ENCODE measurements around the gene BAHCC1. TPM values are rescaled to one million over a fixed set of nuclear protein-coding genes. Genes with fewer than 3 reads are reported as not detected.
A peak's percentile ranks its signal among the peaks of the same experiment; 100 is the strongest.

Gene BAHCC1
- total and polyA plus RNA-seq, 9 of the 15 experiments (the other 6 are each of a cell fraction or from before 2014, with no cell fraction given): 0.14 to 26.9 (median 5.0) TPM

DNA sequence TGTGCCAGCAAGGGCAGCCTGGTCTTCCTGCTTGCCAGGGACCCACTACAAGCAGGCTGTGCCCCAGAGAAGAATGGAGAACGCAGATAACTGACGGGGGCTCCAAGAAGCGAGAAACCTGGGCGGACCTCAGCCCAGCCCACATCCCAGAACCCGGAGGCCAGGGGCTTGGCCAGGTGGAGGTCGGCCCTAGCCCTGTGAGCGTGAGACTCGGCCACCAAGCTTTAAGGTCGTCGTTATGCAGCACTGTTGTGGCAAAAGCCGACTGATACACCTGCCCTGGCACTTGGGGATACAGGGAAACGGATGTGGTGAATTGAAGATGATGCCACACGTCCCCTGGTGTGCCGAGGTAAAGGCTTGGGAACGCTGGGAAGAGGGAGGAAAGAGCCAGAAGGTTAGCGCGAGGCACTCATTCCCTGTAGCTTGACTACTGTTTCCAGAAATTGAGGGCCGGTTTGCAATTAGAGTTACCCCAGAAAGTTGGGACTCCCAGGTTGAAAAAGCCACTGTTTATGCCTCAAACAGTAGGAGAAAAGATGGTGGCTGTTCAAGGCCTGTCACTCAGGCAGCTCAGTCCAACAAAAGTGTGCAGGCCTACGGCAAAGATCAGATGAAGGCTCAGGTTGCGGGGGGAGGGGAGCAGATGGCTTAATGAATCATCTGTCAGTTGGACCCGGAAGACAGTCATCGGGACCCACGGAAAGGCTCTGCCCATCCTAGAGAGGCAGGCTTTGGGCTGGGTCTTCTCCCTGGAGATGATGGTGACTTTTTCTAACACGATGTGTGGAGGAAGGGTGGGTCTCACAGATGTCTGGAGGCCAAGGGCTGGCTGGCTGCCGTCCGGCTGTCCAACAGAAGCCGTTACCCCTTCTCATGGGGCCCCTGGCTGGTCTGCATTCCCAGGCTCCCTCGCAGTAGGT is 45.6 kb upstream of the BAHCC1 start (continued):
- no peak for TF ChIP-seq THAP12 (CRISPR knock-in tag; IDR thresholded peaks at IDR 0.05)
- peak; percentile 65 for TF ChIP-seq POLR2G (IDR thresholded peaks at IDR 0.05; ENCODE audit: low read depth, low read length)
- TF ChIP-seq, protein P1, sequence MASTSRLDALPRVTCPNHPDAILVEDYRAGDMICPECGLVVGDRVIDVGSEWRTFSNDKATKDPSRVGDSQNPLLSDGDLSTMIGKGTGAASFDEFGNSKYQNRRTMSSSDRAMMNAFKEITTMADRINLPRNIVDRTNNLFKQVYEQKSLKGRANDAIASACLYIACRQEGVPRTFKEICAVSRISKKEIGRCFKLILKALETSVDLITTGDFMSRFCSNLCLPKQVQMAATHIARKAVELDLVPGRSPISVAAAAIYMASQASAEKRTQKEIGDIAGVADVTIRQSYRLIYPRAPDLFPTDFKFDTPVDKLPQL (IDR thresholded peaks at IDR 0.05; ENCODE audit: extremely low read depth, insufficient read length): peak; percentile 92
- TF ChIP-seq MTA1 (IDR thresholded peaks at IDR 0.05; ENCODE audit: borderline replicate concordance): 0 out of 2 replicates have a peak, but pooled peaks have one; percentile 49
- TF ChIP-seq HCFC1 (IDR thresholded peaks at IDR 0.05; ENCODE audit: low read depth, low read length): peak; percentile 62
- TF ChIP-seq PURB (CRISPR knock-in tag; IDR thresholded peaks at IDR 0.05; ENCODE audit: low read depth): no peak
- TF ChIP-seq HINFP (tag; conservative IDR thresholded peaks at IDR 0.05; ENCODE audit: low read depth): no peak; the same call in 1 of the 2 replicates
- TF ChIP-seq ZNF431 (CRISPR knock-in tag; IDR thresholded peaks at IDR 0.05): no peak
- no peak for TF ChIP-seq ZNF785 (CRISPR knock-in tag; IDR thresholded peaks at IDR 0.05)
- peak; percentile 24; the same call in 1 of the 2 replicates for TF ChIP-seq E2F1 (CRISPR knock-in tag; IDR thresholded peaks at IDR 0.05)
- peak; percentile 61 for TF ChIP-seq RBM22 (IDR thresholded peaks at IDR 0.05; ENCODE audit: low read depth, low read length, poor library complexity, severe bottlenecking)
- peak; percentile 38; the same call in 1 of the 2 replicates for TF ChIP-seq NR4A1 (CRISPR knock-in tag; IDR thresholded peaks at IDR 0.05)
- TF ChIP-seq NR4A1 (tag; IDR thresholded peaks at IDR 0.05): peak; percentile 82
- TF ChIP-seq RB1 (IDR thresholded peaks at IDR 0.05; ENCODE audit: low read depth): 0 out of 2 replicates have a peak, but pooled peaks have one; percentile 42
- no peak for TF ChIP-seq PHTF2 (CRISPR knock-in tag; IDR thresholded peaks at IDR 0.05)
- TF ChIP-seq ZFP30 (CRISPR knock-in tag; IDR thresholded peaks at IDR 0.05; ENCODE audit: borderline replicate concordance): no peak
- TF ChIP-seq, protein P2, sequence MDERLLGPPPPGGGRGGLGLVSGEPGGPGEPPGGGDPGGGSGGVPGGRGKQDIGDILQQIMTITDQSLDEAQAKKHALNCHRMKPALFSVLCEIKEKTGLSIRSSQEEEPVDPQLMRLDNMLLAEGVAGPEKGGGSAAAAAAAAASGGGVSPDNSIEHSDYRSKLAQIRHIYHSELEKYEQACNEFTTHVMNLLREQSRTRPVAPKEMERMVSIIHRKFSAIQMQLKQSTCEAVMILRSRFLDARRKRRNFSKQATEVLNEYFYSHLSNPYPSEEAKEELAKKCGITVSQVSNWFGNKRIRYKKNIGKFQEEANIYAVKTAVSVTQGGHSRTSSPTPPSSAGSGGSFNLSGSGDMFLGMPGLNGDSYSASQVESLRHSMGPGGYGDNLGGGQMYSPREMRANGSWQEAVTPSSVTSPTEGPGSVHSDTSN (CRISPR knock-in tag; IDR thresholded peaks at IDR 0.05; ENCODE audit: low read depth): peak; percentile 92
- TF ChIP-seq, protein P2 (tag; conservative IDR thresholded peaks at IDR 0.05; ENCODE audit: low read depth): peak; percentile 98
